ENCODE measurements around the gene GPR78. TPM values are rescaled to one million over a fixed set of nuclear protein-coding genes. Genes with fewer than 3 reads are reported as not detected.

Gene GPR78
- polyA plus RNA-seq, 1 donor (not counting 4 experiments of a cell fraction or from before 2014, with no cell fraction given): not detected

DNA sequence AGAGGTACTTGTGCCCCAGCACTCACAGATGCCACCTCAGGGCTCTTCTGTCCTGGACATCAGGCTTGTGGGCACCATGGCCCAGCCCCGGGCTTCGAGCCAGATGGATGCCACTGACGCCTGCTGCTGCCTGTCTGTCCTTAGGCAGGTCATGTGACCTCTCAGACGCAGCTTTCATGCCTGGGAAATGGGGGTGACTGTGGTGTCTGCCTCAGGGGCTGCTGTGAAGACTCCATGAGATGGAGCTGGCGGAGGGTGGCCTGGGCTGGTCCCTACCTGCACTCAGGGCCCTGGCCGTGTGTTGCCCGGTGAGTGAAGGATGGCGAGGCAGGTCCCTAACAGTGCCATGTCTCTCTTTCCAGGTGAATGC, 18.9 kb downstream of the GPR78 start:
- H3K9ac ChIP-seq (ENCODE audit: control insufficient read depth, extremely low read depth, insufficient read depth, low read length): no peak overlapping the region
- dilution Hi-C loops (cut with MboI; ENCODE audit: extremely low pct_ligation_motif_present, low sequenced_read_pairs): no loop called here
- H2AFZ ChIP-seq (ENCODE audit: control insufficient read depth, low read length): no peak overlapping the region
- H3K9me1 ChIP-seq (ENCODE audit: control insufficient read depth, extremely low read depth, insufficient read depth, low read length): no peaks in the 10 kb centered on the region
- H3K4me3 ChIP-seq (ENCODE audit: control insufficient read depth in 2 of 3, extremely low read depth in 1 of 3, insufficient read depth in 2 of 3, low read depth in 1 of 3, low read length in 3 of 3): no peak overlapping the region
- H3K27me3 ChIP-seq (ENCODE audit: control insufficient read depth, extremely low read depth, insufficient read depth, low read length): peaks cover 2% of the 10 kb centered on the region
- TF ChIP-seq, protein P1, sequence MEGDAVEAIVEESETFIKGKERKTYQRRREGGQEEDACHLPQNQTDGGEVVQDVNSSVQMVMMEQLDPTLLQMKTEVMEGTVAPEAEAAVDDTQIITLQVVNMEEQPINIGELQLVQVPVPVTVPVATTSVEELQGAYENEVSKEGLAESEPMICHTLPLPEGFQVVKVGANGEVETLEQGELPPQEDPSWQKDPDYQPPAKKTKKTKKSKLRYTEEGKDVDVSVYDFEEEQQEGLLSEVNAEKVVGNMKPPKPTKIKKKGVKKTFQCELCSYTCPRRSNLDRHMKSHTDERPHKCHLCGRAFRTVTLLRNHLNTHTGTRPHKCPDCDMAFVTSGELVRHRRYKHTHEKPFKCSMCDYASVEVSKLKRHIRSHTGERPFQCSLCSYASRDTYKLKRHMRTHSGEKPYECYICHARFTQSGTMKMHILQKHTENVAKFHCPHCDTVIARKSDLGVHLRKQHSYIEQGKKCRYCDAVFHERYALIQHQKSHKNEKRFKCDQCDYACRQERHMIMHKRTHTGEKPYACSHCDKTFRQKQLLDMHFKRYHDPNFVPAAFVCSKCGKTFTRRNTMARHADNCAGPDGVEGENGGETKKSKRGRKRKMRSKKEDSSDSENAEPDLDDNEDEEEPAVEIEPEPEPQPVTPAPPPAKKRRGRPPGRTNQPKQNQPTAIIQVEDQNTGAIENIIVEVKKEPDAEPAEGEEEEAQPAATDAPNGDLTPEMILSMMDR (optimal IDR thresholded peaks at IDR 0.05 in 1 of 3, IDR thresholded peaks at IDR 0.05 in 1 of 3, conservative IDR thresholded peaks at IDR 0.05 in 1 of 3; ENCODE audit: extremely low read depth in 1 of 3, insufficient read depth in 2 of 3, low read length in 3 of 3): no peak
- TF ChIP-seq EZH2 (IDR thresholded peaks at IDR 0.05; ENCODE audit: low read length): no peak
- DNase-seq (ENCODE audit: low read depth, low spot score) (no peak), FAIRE-seq (no peak)
- H3K36me3 ChIP-seq (ENCODE audit: control insufficient read depth in 2 of 2, extremely low read depth in 1 of 2, insufficient read depth in 2 of 2, low read length in 2 of 2): no peaks in the 10 kb centered on the region
- no peaks in the 10 kb centered on the region for H3K4me1 ChIP-seq (ENCODE audit: control insufficient read depth, extremely low read depth, insufficient read depth, low read length)
- no peaks in the 10 kb centered on the region for H3K9me3 ChIP-seq (ENCODE audit: control insufficient read depth, low read depth, low read length)
- no peaks in the 10 kb centered on the region for H4K20me1 ChIP-seq (ENCODE audit: control insufficient read depth, extremely low read depth, insufficient read depth, low read length)
- no peaks in the 10 kb centered on the region for H3K79me2 ChIP-seq (ENCODE audit: control insufficient read depth, insufficient read depth, low read length)
- no peak overlapping the region for H3K4me2 ChIP-seq (ENCODE audit: control insufficient read depth, extremely low read depth, insufficient read depth, low read depth, low read length)
- no peak overlapping the region for H3K27ac ChIP-seq (ENCODE audit: control insufficient read depth, insufficient read depth, low read length)

DNA sequence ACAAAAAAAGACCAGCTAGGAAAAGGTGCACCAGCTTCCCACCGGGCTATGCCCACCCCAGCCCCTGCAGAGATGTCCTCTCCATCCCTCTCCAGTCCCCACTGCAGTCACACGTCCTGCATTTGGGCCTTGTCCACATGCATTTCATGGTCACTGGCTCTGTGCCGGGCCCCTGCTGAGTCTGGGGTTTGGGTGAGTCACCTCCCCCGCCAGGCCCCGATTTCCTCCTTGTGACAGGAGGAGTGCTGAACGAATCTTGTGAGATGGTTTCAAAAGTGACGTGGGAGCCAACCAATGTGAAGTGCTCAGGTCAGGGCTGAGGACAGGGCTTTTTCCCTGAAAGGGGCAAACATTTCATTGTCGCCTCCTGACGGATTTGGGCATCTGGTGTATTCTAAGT, 19.5 kb downstream of the GPR78 start:
- Histone ChIP-seq H4K20me1 (ENCODE audit: control insufficient read depth, extremely low read depth, insufficient read depth, low read length) (no peaks in the 10 kb centered on the region), H2AFZ (ENCODE audit: control insufficient read depth, low read length) (no peak overlapping the region), H3K27me3 (ENCODE audit: control insufficient read depth, extremely low read depth, insufficient read depth, low read length) (no peaks in the 10 kb centered on the region), H3K79me2 (ENCODE audit: control insufficient read depth, insufficient read depth, low read length) (no peaks in the 10 kb centered on the region), H3K9me1 (ENCODE audit: control insufficient read depth, extremely low read depth, insufficient read depth, low read length) (no peaks in the 10 kb centered on the region), H3K4me3 (ENCODE audit: control insufficient read depth in 2 of 3, extremely low read depth in 1 of 3, insufficient read depth in 2 of 3, low read depth in 1 of 3, low read length in 3 of 3) (no peak overlapping the region), H3K27ac (ENCODE audit: control insufficient read depth, insufficient read depth, low read length) (no peak overlapping the region), H3K4me1 (ENCODE audit: control insufficient read depth, extremely low read depth, insufficient read depth, low read length) (no peaks in the 10 kb centered on the region), H3K4me2 (ENCODE audit: control insufficient read depth, extremely low read depth, insufficient read depth, low read depth, low read length) (no peak overlapping the region), H3K9ac (ENCODE audit: control insufficient read depth, extremely low read depth, insufficient read depth, low read length) (no peak overlapping the region), H3K36me3 (ENCODE audit: control insufficient read depth in 2 of 2, extremely low read depth in 1 of 2, insufficient read depth in 2 of 2, low read length in 2 of 2) (no peaks in the 10 kb centered on the region), H3K9me3 (ENCODE audit: control insufficient read depth, low read depth, low read length) (no peaks in the 10 kb centered on the region)
- TF ChIP-seq EZH2 (IDR thresholded peaks at IDR 0.05; ENCODE audit: low read length): no peak
- TF ChIP-seq, protein P1 (optimal IDR thresholded peaks at IDR 0.05 in 1 of 3, IDR thresholded peaks at IDR 0.05 in 1 of 3, conservative IDR thresholded peaks at IDR 0.05 in 1 of 3; ENCODE audit: extremely low read depth in 1 of 3, insufficient read depth in 2 of 3, low read length in 3 of 3): no peak
- DNase-seq (ENCODE audit: low read depth, low spot score) (no peak), FAIRE-seq (no peak)
- dilution Hi-C loops (cut with MboI; ENCODE audit: extremely low pct_ligation_motif_present, low sequenced_read_pairs): no loop called here
